EH (cell line): ENCODE measurements around the gene DLG4.
A peak's percentile ranks its signal among the peaks of the same experiment; 100 is the strongest.

Experiments
- DNase-seq: peaks from one replicate; pipeline ENCODE4 v3.0.0-alpha.2; 2015; ENCODE audit warnings: low read depth

The DLG4 gene

GRCh38 chr17:7156342-7156940 is 63.2 kb downstream of the DLG4 start:
- DNase-seq, result no peak

- DNase-seq, result no peak
These were observed 71.9 kb downstream of the DLG4 start for GRCh38 chr17:7147772-7148171.

GRCh38 chr17:7146115-7146514 is 73.5 kb downstream of the DLG4 start:
- DNase-seq, result peak; percentile 49

GRCh38 chr17:7144213-7144612 is 75.4 kb downstream of the DLG4 start:
- no peak for DNase-seq

- DNase-seq, result no peak
These were observed 77.8 kb downstream of the DLG4 start for GRCh38 chr17:7141824-7142223.

- no peak for DNase-seq
These were observed 80.2 kb downstream of the DLG4 start for GRCh38 chr17:7139400-7139799.

- DNase-seq, result no peak
These were observed 80.7 kb downstream of the DLG4 start for GRCh38 chr17:7138800-7139381.

- DNase-seq, result no peak
These were observed 82.3 kb downstream of the DLG4 start for GRCh38 chr17:7137171-7137943.
